Astrocyte (in vitro differentiated cells and primary cell): ENCODE data around the gene PARP9. TPM values are rescaled to one million over a fixed set of nuclear protein-coding genes. Genes with fewer than 3 reads are reported as not detected.

Experiments
- DNase-seq: peaks from one replicate; pipeline ENCODE4 v3.0.0-alpha.2; 2010; ENCODE audit warnings: low read depth
- FAIRE-seq: peaks from 2 replicates; lab custom pipeline; 2011; peaks lifted over from hg19 to GRCh38; lab: Jason Lieb, UNC
- H2AFZ ChIP-seq: 2 replicates; pipeline ENCODE4 v1.6.0; 2012; ENCODE audit warnings: low read depth, low read length, inconsistent platforms
- H3K27ac ChIP-seq: 2 replicates; pipeline ENCODE4 v1.5.1; 2011; ENCODE audit warnings: low read depth, low read length, inconsistent platforms
- H3K27me3 ChIP-seq: 2 replicates; pipeline ENCODE4 v1.6.0; 2011; ENCODE audit warnings: low read length, inconsistent platforms; ENCODE audit not compliant: insufficient read depth
- H3K36me3 ChIP-seq: 2 replicates; pipeline ENCODE4 v1.5.1; 2011; ENCODE audit warnings: low read length, inconsistent platforms; ENCODE audit not compliant: insufficient read depth
- H3K4me1 ChIP-seq: 2 replicates; pipeline ENCODE4 v1.5.1; 2011; ENCODE audit warnings: low read length, inconsistent platforms; ENCODE audit not compliant: insufficient read depth
- H3K4me2 ChIP-seq: 2 replicates; pipeline ENCODE4 v1.6.0; 2012; ENCODE audit warnings: low read length, inconsistent platforms
- H3K4me3 ChIP-seq: 2 replicates; pipeline ENCODE4 v1.5.1; 2011; ENCODE audit warnings: low read depth, mild to moderate bottlenecking, low read length, inconsistent platforms; ENCODE audit not compliant: insufficient read depth
- H3K79me2 ChIP-seq: 2 replicates; pipeline ENCODE4 v1.6.0; 2012; ENCODE audit warnings: mild to moderate bottlenecking, low read length, inconsistent platforms; ENCODE audit not compliant: insufficient read depth
- H3K9ac ChIP-seq: 2 replicates; pipeline ENCODE4 v1.6.0; 2012; ENCODE audit warnings: mild to moderate bottlenecking, low read length, inconsistent platforms
- H3K9me3 ChIP-seq: 2 replicates; pipeline ENCODE4 v1.5.1; 2012; ENCODE audit warnings: low read depth, mild to moderate bottlenecking, low read length, inconsistent platforms; ENCODE audit not compliant: insufficient read depth
- H4K20me1 ChIP-seq: 2 replicates; pipeline ENCODE4 v1.6.0; 2012; ENCODE audit warnings: low read length, inconsistent platforms; ENCODE audit not compliant: insufficient read depth
- H3K27ac Mint-ChIP-seq: one replicate; pipeline ENCODE4 v1.8.0; 2021; ENCODE audit warnings: mild to moderate bottlenecking, mixed read lengths; ENCODE audit not compliant: unreplicated experiment
- H3K27me3 Mint-ChIP-seq: one replicate; pipeline ENCODE4 v1.8.0; 2021; ENCODE audit warnings: low read depth, mixed read lengths; ENCODE audit not compliant: unreplicated experiment
- H3K36me3 Mint-ChIP-seq: one replicate; pipeline ENCODE4 v1.8.0; 2021; ENCODE audit warnings: low read depth, mixed read lengths; ENCODE audit not compliant: unreplicated experiment
- H3K4me1 Mint-ChIP-seq: one replicate; pipeline ENCODE4 v1.8.0; 2021; ENCODE audit warnings: low read depth, mixed read lengths; ENCODE audit not compliant: unreplicated experiment
- H3K4me3 Mint-ChIP-seq: one replicate; pipeline ENCODE4 v1.8.0; 2021; ENCODE audit warnings: mild to moderate bottlenecking, moderate library complexity, mixed read lengths; ENCODE audit not compliant: unreplicated experiment
- H3K9me3 Mint-ChIP-seq: one replicate; pipeline ENCODE4 v1.8.0; 2021; ENCODE audit warnings: mild to moderate bottlenecking, mixed read lengths; ENCODE audit not compliant: unreplicated experiment
- EZH2 ChIP-seq: IDR thresholded peaks from 2 replicates; pipeline ENCODE4 v1.6.1; 2012; ENCODE audit warnings: mild to moderate bottlenecking, low read length, inconsistent platforms; ENCODE audit not compliant: insufficient read depth
- total RNA-seq: library from RNA; stranded (reverse); gene quantifications from 2 replicates; pipeline ENCODE4 v1.2.1, GENCODE V29; 2021
- TF ChIP-seq, protein P1 (sequence below): IDR thresholded peaks from 2 replicates; pipeline ENCODE4 v1.5.1; 2011; ENCODE audit warnings: low read depth, mild to moderate bottlenecking, inconsistent platforms, low read length, moderate library complexity; ENCODE audit not compliant: insufficient read depth

PARP9 gene
- total RNA-seq, 1 donor from 2014 or later, result 74.1 TPM

DNA sequence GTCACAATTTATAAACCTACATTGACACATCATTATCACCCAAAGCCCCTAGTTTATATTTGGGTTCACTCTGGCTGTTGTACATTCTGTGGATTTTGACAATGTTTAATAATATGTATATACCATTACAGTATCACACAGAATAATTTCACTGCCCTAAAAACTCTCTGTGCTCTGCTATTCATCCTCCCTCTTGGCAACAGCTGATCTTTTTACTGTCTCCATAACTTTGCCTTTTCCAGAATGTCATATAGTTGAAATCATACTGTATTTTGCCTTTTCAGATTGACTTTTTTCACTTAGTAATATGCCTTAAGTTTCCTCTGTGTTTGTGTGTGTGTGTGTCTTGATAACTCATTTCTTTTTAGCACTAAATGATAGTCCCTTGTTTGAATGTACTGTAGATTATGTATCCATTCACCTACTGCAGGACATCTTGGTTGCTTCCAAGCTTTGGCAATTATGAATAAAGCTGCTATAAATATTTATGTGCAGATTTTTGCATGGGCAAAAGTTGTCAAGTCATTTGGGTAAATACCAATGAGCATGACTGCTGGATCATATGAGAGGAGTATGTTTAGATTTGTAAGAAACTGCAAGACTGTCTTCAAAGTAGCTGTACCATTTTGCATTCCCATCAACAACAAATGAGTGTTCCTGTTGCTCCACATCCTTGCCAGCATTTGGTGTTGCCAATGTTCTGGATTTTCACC, 22.8 kb upstream of the PARP9 start:
- Histone ChIP-seq H3K4me3 (no peak overlapping the region), H3K4me2 (no peak overlapping the region), H4K20me1 (no peaks in the 10 kb centered on the region), H3K9ac (no peak overlapping the region), H3K27me3 (no peaks in the 10 kb centered on the region), H3K27ac (no peak overlapping the region), H3K4me1 (no peaks in the 10 kb centered on the region), H3K36me3 (no peaks in the 10 kb centered on the region), H2AFZ (no peak overlapping the region), H3K79me2 (no peaks in the 10 kb centered on the region), H3K9me3 (no peaks in the 10 kb centered on the region)
- no peak overlapping the region for H3K4me3 Mint-ChIP-seq
- no peaks in the 10 kb centered on the region for H3K27me3 Mint-ChIP-seq
- H3K9me3 Mint-ChIP-seq, result peaks cover 14% of the 10 kb centered on the region
- H3K36me3 Mint-ChIP-seq, result no peaks in the 10 kb centered on the region
- H3K4me1 Mint-ChIP-seq, result no peaks in the 10 kb centered on the region
- H3K27ac Mint-ChIP-seq, result no peak overlapping the region
- DNase-seq (no peak), FAIRE-seq (no peak)
- no peak for TF ChIP-seq EZH2
- TF ChIP-seq, protein P1, sequence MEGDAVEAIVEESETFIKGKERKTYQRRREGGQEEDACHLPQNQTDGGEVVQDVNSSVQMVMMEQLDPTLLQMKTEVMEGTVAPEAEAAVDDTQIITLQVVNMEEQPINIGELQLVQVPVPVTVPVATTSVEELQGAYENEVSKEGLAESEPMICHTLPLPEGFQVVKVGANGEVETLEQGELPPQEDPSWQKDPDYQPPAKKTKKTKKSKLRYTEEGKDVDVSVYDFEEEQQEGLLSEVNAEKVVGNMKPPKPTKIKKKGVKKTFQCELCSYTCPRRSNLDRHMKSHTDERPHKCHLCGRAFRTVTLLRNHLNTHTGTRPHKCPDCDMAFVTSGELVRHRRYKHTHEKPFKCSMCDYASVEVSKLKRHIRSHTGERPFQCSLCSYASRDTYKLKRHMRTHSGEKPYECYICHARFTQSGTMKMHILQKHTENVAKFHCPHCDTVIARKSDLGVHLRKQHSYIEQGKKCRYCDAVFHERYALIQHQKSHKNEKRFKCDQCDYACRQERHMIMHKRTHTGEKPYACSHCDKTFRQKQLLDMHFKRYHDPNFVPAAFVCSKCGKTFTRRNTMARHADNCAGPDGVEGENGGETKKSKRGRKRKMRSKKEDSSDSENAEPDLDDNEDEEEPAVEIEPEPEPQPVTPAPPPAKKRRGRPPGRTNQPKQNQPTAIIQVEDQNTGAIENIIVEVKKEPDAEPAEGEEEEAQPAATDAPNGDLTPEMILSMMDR, result no peak

DNA sequence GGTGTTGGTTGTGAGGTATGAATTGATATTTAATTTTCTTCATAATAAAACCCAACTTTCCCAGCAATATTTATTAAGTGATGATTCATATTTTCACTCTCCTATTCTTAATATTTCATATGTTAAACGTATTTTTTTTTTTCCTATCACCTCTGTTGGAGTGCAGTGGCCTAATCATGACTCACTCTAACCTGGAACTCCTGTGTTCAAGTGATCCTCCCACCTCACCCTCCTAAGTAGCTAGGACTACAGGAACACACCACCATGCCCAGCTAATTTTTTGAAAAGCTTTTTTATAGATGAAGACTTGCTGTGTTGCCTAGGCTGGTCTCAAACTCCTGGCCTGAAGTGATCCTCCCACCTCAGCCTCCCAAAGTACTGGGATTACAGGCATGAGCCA, 22.0 kb upstream of the PARP9 start:
- H3K9me3 ChIP-seq, result peaks cover 3% of the 10 kb centered on the region
- Mint-ChIP-seq H3K27me3 (no peaks in the 10 kb centered on the region), H3K27ac (no peak overlapping the region), H3K9me3 (peaks cover 16% of the 10 kb centered on the region), H3K4me1 (no peaks in the 10 kb centered on the region), H3K36me3 (peaks cover 3% of the 10 kb centered on the region), H3K4me3 (no peak overlapping the region)
- TF ChIP-seq EZH2, result no peak
- TF ChIP-seq, protein P1, result no peak
- FAIRE-seq (no peak), DNase-seq (no peak)
- H3K27ac ChIP-seq, result no peak overlapping the region
- no peaks in the 10 kb centered on the region for H3K27me3 ChIP-seq
- H3K9ac ChIP-seq, result no peak overlapping the region
- no peaks in the 10 kb centered on the region for H3K79me2 ChIP-seq
- H3K4me3 ChIP-seq, result no peak overlapping the region
- H2AFZ ChIP-seq, result no peak overlapping the region
- H3K4me2 ChIP-seq, result no peak overlapping the region
- no peaks in the 10 kb centered on the region for H3K4me1 ChIP-seq
- no peaks in the 10 kb centered on the region for H3K36me3 ChIP-seq
- no peaks in the 10 kb centered on the region for H4K20me1 ChIP-seq

DNA sequence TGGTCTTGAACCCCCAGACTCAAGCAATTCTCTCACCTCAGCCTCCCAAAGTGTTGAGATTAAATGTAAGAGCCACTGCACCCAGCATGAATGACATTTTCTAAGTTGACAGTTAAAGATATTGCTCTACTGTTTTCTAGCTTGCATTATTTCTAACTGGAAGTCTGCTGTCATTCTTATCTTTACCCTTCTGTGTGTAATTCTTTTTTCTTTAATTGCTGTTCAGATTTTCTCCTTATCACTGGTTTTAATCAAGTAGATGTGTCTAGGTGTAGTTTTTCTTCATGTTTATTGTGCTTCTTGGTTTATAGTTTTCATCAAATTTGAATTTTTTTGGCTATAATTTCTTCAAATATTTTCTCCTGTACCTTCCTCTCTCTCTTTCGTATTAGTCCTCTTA, 18.3 kb upstream of the PARP9 start:
- Histone ChIP-seq H3K4me3 (no peak overlapping the region), H3K36me3 (no peaks in the 10 kb centered on the region), H3K4me1 (peaks cover 6% of the 10 kb centered on the region), H3K9ac (no peak overlapping the region), H3K27ac (no peak overlapping the region), H3K79me2 (no peaks in the 10 kb centered on the region), H4K20me1 (no peaks in the 10 kb centered on the region), H2AFZ (no peak overlapping the region), H3K4me2 (no peak overlapping the region), H3K9me3 (peaks cover 3% of the 10 kb centered on the region), H3K27me3 (no peaks in the 10 kb centered on the region)
- Mint-ChIP-seq H3K9me3 (peaks cover 16% of the 10 kb centered on the region), H3K36me3 (peaks cover 6% of the 10 kb centered on the region), H3K4me3 (no peak overlapping the region), H3K4me1 (no peaks in the 10 kb centered on the region), H3K27ac (no peak overlapping the region), H3K27me3 (peaks cover 3% of the 10 kb centered on the region)
- no peak for DNase-seq
- TF ChIP-seq, protein P1, result no peak
- TF ChIP-seq EZH2, result no peak
- no peak for FAIRE-seq
